Central memory CD8-positive, alpha-beta T cell (primary cell): ENCODE measurements around the gene APCDD1.

ENCODE experiments used
- ATAC-seq: fragments of 150-1000 bp; cut with Tn5 transposase; replicated peaks from 2 replicates; pipeline ENCODE4 v1.10.0; 2022; ENCODE audit warnings: mild to moderate bottlenecking, moderate FRiP score, moderate number of reproducible peaks; ENCODE audit not compliant: poor library complexity, severe bottlenecking; ENCODE audit errors: extremely low read depth
- DNase-seq, 2 donors: peaks; one replicate each; pipeline ENCODE4 v3.0.0; 2021; ENCODE audit warnings: low spot score in 2 of 2
- H3K27ac Mint-ChIP-seq: one replicate; pipeline ENCODE4 v1.8.0; 2022; ENCODE audit warnings: low read depth, mild to moderate bottlenecking, moderate library complexity, mixed read lengths
- H3K27me3 Mint-ChIP-seq: one replicate; pipeline ENCODE4 v1.8.0; 2022; ENCODE audit warnings: mixed read lengths
- H3K36me3 Mint-ChIP-seq: one replicate; pipeline ENCODE4 v1.8.0; 2022; ENCODE audit warnings: mild to moderate bottlenecking, moderate library complexity, mixed read lengths; ENCODE audit not compliant: insufficient read depth
- H3K4me1 Mint-ChIP-seq: one replicate; pipeline ENCODE4 v1.8.0; 2022; ENCODE audit warnings: mixed read lengths
- H3K4me3 Mint-ChIP-seq: one replicate; pipeline ENCODE4 v1.8.0; 2022; ENCODE audit warnings: mild to moderate bottlenecking, moderate library complexity, mixed read lengths
- H3K9me3 Mint-ChIP-seq: one replicate; pipeline ENCODE4 v1.8.0; 2022; ENCODE audit warnings: mixed read lengths

Gene APCDD1

DNA sequence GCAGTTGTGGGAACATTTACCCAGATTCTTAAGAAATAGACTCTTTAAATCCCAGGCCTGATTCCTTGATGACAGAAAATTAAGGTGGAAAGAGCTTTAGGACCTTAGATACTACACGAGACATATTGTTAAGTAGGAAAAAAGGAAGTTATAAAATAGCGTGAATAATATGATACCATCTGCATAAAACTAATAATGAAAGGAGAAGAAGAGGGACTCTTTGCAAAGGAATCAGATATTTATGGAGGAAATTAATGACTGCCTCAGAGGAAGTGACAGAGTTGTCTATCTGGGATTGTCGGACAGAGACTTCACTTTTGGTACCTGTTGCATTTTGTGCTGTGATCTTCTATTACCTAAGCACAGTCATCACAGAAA lies 20.8 kb downstream of the APCDD1 start:
- Mint-ChIP-seq H3K4me1 (no peaks in the 10 kb centered on the region), H3K4me3 (no peak overlapping the region), H3K27me3 (peaks cover 65% of the 10 kb centered on the region), H3K36me3 (peaks cover 2% of the 10 kb centered on the region), H3K27ac (no peak overlapping the region), H3K9me3 (no peaks in the 10 kb centered on the region)
- ATAC-seq (no peak), DNase-seq (no peak)

DNA sequence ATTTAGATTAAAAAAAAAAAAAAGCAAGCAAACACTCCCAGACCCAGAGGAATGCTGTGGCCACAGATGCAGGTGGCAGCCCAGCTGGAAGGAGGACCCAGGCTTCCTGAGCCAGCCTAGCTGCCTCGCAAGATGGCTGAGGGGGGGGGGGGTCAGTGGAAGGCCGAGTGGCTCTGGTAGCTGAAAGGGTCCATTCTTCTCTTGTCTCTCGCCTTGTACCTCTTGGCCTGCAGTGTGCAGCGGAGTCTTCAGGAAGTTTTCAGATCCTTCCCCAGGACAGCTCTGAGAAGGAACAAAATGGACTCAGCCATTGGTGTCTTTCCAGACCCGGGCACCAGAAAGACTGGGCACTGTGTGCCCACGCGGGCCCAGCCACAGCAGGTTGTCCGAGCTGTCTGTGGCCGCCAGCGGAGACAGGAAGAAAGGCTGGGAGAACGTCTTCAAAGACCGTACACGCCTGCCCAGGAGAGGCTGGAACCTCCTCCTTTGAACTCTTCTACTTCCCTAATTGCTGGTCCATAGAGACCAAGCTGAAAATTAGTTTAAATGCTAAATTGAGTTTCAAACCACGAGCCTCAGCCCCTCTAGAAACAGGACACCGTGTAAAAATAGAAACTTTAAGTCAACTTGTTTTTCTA lies 21.3 kb downstream of the APCDD1 start:
- no peaks in the 10 kb centered on the region for H3K4me1 Mint-ChIP-seq
- peaks cover 65% of the 10 kb centered on the region for H3K27me3 Mint-ChIP-seq
- no peak overlapping the region for H3K27ac Mint-ChIP-seq
- DNase-seq (no peak), ATAC-seq (no peak)
- no peaks in the 10 kb centered on the region for H3K9me3 Mint-ChIP-seq
- H3K4me3 Mint-ChIP-seq = no peak overlapping the region
- H3K36me3 Mint-ChIP-seq = peaks cover 2% of the 10 kb centered on the region

DNA sequence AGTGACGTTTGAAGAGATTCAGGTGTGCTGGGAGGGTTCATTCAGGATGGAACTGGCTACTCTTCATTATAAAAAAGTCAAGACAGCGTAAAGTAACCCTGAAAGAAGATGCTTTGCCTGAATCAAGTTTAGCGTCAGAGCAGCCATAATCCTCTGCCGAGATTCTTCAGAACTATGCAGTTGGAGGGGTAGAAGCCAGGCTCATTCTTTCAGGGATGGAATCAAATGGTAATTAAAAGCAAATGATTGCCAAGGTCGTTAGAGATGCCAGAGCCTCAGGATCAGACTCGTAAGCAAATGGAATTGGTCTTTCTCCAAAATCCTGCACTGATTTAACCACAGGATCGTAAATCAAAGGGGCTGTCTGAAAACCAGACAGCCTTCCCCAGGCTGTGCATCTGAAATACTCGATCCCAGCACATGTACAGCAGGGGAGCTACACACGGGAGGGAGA lies 21.9 kb downstream of the APCDD1 start:
- peaks cover 2% of the 10 kb centered on the region for H3K36me3 Mint-ChIP-seq
- H3K9me3 Mint-ChIP-seq = no peaks in the 10 kb centered on the region
- H3K27me3 Mint-ChIP-seq = peaks cover 65% of the 10 kb centered on the region
- no peak overlapping the region for H3K27ac Mint-ChIP-seq
- no peak for ATAC-seq
- H3K4me3 Mint-ChIP-seq = no peak overlapping the region
- no peak for DNase-seq
- no peaks in the 10 kb centered on the region for H3K4me1 Mint-ChIP-seq

DNA sequence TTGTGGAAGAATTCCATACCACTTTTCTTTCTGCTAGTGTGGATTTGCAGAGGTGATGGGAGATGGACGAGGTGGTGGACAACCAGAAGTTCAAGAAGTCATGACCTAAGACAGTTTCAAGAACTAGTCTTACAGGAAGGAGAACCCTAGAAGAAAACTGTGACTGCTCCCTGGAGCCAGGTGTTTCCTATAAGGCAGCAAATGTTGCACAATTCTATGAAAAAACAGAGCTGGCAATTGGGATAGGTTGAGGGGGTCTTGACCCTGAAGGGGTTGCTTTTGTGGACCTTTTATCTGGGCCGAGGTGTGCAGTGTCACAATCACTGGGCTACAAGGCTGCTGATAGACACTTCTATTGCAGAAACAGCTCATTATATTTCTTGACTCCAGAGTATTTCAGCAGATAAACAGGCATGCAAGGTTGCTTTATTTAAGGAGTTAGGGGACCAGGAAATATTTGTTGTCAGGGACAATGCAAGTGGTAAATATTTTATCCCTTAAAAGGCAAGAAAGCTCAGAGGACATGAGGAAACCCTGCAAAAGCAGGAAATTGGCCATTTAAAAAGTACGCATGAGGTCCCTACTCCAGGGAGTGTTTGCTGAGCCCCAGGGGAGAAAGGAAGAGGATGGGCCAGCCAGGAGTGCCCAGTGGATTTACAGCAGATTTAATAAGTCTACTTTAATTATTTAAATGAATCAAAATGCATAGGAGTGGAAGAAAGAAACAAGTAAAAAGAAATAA lies 22.9 kb downstream of the APCDD1 start:
- Mint-ChIP-seq H3K4me3 (no peak overlapping the region), H3K27me3 (peaks cover 65% of the 10 kb centered on the region), H3K27ac (no peak overlapping the region), H3K9me3 (no peaks in the 10 kb centered on the region), H3K4me1 (no peaks in the 10 kb centered on the region), H3K36me3 (peaks cover 2% of the 10 kb centered on the region)
- DNase-seq = no peak
- ATAC-seq = no peak

DNA sequence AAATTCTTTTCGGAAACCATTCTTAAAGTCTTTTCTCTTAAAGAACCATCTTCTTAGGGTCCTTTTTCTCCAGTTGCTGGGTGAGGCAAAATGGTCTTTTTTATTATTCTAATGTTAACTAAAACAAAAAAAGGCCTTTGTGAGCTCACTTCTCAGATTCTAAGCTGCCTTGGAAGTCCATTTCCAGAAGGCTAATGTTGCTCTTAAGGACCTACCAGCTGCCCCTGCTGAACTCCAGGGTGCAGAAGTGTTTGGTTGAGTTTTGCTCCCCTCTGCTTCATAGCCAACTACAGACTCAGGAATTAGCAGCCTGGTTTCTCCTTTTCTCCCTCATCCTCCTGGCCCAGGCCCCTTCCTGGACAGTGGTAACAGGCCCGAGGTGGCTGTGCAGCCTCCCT lies 23.4 kb downstream of the APCDD1 start:
- Mint-ChIP-seq H3K4me3 (no peak overlapping the region), H3K4me1 (no peaks in the 10 kb centered on the region), H3K36me3 (peaks cover 2% of the 10 kb centered on the region), H3K9me3 (no peaks in the 10 kb centered on the region), H3K27ac (no peak overlapping the region), H3K27me3 (peaks cover 64% of the 10 kb centered on the region)
- no peak for ATAC-seq
- DNase-seq = no peak

DNA sequence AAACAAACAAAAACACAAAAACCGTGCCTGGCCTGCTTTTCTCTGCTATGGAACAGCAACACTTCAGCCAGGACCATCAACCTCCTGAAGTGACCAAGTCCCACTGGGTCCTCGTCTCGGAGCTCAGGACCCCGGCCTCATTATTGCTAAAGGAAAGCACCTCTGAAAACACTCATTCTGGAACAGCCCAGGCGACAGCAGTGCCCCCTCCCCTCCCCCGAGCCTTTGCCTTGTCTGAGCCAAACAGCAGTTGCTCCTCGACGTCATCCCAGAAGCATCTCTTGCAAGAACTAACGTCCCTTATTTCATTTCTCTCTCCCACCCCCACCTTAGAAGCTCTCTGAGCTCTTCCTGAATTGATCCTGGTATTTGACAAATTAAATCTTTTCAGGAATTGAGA lies 27.4 kb downstream of the APCDD1 start:
- ATAC-seq (no peak), DNase-seq (no peak)
- Mint-ChIP-seq H3K27me3 (peaks cover 27% of the 10 kb centered on the region), H3K36me3 (no peaks in the 10 kb centered on the region), H3K9me3 (no peaks in the 10 kb centered on the region), H3K4me3 (no peak overlapping the region), H3K27ac (no peak overlapping the region), H3K4me1 (no peaks in the 10 kb centered on the region)

DNA sequence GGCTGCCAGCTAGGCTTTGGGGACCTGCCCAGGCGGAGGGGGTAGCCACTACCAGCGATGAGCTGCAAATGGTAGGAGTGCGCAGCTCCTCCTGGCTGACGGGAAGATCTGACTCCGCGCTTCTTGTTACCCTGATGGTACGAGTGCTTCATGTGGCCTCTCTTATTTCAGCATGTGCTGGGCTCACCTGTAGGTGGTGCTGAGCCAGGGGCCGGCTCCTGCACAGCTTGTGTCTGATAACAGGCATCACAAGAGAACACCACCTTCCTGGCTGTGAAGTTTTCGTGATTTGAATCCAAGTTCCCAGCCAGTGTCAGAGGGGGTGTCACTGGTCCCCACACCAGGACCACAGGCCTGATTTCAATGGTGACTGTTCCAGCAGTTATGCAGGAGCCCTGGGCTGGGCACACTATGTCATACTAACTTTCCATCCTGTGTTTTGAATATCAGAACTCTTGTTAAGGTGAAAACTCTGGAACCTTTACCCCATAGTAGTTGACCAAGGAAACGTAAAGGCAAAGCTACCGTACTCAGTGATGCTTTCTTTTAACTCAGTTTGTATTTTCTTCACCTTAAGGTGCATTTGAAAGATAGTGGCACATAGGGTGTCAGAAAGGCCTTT lies 28.0 kb downstream of the APCDD1 start:
- H3K27ac Mint-ChIP-seq = no peak overlapping the region
- no peaks in the 10 kb centered on the region for H3K4me1 Mint-ChIP-seq
- ATAC-seq (no peak), DNase-seq (no peak)
- peaks cover 21% of the 10 kb centered on the region for H3K27me3 Mint-ChIP-seq
- H3K36me3 Mint-ChIP-seq = no peaks in the 10 kb centered on the region
- H3K4me3 Mint-ChIP-seq = no peak overlapping the region
- H3K9me3 Mint-ChIP-seq = no peaks in the 10 kb centered on the region

DNA sequence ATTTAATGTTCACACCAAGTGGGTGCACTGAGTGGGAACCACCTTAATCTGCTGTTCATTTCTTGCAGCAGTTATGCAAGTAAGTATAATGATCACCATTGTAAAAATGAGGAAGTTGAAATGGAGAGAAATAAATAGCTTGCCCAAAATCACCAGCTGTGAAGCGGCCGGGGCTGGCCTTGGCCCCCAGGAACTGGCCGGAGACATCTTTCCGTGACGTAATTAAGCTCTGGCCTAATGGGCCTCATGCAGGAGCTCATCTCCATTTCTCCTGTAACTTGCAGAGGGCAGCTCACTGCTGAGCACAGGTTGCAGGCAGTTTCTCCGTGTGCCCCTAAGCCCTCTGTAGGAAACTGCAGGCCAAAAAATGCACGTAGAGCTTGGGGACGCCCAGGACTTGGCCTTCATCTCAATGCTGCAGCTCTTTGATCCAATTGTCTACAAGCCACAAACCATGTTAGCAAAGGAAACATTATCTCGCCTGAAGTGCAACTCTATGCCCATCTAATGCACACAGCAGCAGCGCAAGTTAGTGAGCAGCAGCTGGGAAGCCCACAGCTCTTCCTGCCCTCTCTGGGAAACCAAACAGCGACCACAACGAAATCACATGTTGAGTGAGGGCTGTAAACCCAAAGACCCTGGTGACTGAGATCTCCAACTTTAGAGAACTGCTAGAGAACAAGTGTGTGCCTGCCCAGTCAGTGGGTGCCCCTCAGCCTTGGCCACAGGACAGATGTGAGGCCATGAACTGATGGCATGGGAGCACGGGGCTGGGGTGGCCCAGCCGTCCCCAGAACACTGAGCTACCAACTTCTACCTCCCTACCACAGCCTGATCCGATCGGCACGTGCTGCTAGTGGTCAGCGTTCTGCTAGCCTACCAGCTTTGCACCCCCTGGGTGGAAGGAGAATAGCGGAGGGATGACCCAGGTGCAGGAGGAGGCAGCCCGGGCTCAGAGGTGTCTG lies 28.8 kb downstream of the APCDD1 start:
- H3K36me3 Mint-ChIP-seq = no peaks in the 10 kb centered on the region

DNA sequence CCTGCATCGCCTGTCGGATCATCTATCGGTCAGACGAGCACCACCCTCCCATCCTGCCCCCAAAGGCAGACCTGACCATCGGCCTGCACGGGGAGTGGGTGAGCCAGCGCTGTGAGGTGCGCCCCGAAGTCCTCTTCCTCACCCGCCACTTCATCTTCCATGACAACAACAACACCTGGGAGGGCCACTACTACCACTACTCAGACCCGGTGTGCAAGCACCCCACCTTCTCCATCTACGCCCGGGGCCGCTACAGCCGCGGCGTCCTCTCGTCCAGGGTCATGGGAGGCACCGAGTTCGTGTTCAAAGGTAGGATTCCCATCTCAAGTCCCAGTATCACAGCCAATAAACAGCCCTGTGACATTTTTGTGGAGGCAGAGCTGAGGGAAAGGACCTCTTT lies 31.0 kb downstream of the APCDD1 start:
- Mint-ChIP-seq H3K4me3 (no peak overlapping the region), H3K36me3 (no peaks in the 10 kb centered on the region), H3K9me3 (no peaks in the 10 kb centered on the region), H3K4me1 (peaks cover 5% of the 10 kb centered on the region), H3K27ac (no peak overlapping the region), H3K27me3 (no peaks in the 10 kb centered on the region)
- ATAC-seq (no peak), DNase-seq (no peak)

More for the DNA sequence above, 28.8 kb downstream of the APCDD1 start:
- H3K9me3 Mint-ChIP-seq = no peaks in the 10 kb centered on the region
- no peak overlapping the region for H3K27ac Mint-ChIP-seq
- ATAC-seq = no peak
- peaks cover 13% of the 10 kb centered on the region for H3K27me3 Mint-ChIP-seq
- H3K4me3 Mint-ChIP-seq = no peak overlapping the region
- DNase-seq = no peak
- no peaks in the 10 kb centered on the region for H3K4me1 Mint-ChIP-seq

DNA sequence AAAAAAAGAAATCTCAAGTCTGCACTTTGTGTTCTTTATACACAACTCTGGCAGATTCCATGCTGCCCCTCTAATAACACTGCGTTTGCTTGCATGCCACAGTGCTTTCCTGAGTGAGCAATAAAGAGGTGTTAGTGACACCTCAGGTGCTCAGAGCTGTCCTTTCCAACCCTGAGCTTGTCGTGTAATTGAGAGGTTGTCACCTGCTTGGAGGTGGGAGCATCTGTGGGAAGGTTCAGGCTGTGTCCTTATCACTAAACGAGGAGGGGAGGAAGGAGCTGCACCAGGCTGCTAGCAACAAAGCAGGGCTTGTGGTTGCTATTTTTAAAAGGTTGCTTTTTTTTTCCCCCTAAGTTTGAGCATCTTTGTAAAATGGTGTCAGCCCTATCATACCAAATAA lies 31.9 kb downstream of the APCDD1 start:
- no peaks in the 10 kb centered on the region for H3K27me3 Mint-ChIP-seq
- peaks cover 2% of the 10 kb centered on the region for H3K36me3 Mint-ChIP-seq
- DNase-seq (no peak), ATAC-seq (no peak)
- no peak overlapping the region for H3K27ac Mint-ChIP-seq
- H3K4me1 Mint-ChIP-seq = peaks cover 10% of the 10 kb centered on the region
- H3K9me3 Mint-ChIP-seq = no peaks in the 10 kb centered on the region
- no peak overlapping the region for H3K4me3 Mint-ChIP-seq

DNA sequence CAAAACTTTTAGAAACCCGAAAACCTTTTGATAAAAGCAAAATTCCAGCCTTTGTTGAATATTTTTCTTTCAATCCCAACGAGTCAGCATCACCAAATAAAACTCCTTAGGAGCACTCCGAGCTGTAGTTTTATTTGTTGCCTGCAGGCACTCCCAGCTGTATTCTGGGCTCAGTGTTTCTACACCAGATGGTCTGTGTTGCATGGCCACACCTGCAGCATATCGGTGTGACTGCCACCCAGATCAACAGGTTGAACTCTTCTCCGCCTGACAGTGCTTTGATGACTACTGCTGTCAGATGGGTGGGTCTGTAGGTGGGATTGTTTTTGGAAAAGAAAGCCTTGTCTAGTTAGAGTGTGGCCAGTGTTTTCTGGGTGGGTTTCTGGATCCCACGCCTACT lies 32.7 kb downstream of the APCDD1 start:
- Mint-ChIP-seq H3K4me1 (peaks cover 10% of the 10 kb centered on the region), H3K9me3 (no peaks in the 10 kb centered on the region), H3K27me3 (no peaks in the 10 kb centered on the region), H3K27ac (no peak overlapping the region), H3K36me3 (peaks cover 2% of the 10 kb centered on the region), H3K4me3 (no peak overlapping the region)
- ATAC-seq (no peak), DNase-seq (no peak)

DNA sequence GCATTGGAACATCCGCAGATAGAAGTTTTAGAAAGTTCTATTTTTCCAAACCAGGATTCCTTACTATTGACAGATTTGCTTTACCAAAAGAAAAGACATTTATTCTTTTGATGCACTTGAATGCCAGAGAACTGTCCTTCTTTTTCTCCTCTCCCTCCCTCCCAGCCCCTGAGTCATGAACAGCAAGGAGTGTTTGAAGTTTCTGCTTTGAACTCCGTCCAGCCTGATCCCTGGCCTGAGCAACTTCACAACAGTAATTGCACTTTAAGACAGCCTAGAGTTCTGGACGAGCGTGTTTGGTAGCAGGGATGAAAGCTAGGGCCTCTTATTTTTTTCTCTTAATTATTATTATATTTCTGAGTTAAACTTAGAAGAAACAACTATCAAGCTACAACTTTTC lies 33.6 kb downstream of the APCDD1 start:
- peaks cover 2% of the 10 kb centered on the region for H3K36me3 Mint-ChIP-seq
- ATAC-seq (no peak), DNase-seq (no peak)
- peaks cover 10% of the 10 kb centered on the region for H3K4me1 Mint-ChIP-seq
- no peaks in the 10 kb centered on the region for H3K27me3 Mint-ChIP-seq
- H3K9me3 Mint-ChIP-seq = no peaks in the 10 kb centered on the region
- no peak overlapping the region for H3K27ac Mint-ChIP-seq
- no peak overlapping the region for H3K4me3 Mint-ChIP-seq
